ENCODE data around the gene ZMYM2.
A peak's percentile ranks its signal among the peaks of the same experiment; 100 is the strongest.

Gene ZMYM2

DNA sequence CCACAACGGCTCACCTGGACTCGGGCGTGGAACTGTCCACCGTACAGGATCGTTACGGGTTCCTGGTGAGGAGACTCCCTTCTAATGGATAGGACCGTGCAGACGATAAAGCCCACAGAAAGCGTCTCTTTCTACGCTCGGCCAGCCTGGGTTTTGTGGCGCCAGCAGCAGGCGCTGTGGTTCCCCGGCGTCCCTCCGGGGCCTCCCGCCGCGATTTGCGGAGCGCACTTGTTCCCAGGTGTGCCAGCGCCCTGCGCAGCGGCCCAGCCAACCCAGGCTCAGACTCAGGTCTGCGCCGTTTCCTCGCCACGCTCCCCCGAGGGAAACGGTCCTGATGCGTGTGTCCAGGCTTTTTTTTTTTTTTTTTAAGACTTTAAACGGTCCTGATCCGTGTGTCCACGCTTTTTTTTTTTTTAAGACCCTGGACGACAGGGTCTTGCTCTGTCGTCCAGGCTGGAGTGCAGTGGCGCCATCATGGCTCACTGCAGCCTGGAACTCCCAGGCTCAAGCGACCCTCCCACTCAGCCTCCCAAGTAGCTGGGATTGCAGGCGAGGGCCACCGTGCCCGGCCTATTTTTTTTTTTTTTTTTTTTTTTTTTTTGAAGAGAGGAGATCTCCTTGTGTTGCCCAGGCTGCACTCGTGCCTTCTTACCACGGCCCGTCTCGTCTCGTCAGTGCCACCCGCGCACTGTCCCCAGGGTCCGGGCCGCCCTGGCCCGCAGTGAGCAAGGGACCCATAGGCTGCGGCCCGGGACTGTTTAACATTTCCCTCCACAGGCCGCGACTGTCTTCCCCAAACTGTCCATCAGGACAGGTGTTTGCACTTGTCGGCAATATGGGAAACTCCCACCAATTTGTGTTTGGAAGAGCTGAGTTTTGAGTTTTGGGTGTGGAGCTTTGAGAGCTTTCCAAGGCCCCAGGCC is 178.5 kb downstream of the ZMYM2 start:
- peak; percentile 47 for DNase-seq (ENCODE audit: low read depth)
- no peak overlapping the region for H3K4me3 ChIP-seq (ENCODE audit: low read length)

DNA sequence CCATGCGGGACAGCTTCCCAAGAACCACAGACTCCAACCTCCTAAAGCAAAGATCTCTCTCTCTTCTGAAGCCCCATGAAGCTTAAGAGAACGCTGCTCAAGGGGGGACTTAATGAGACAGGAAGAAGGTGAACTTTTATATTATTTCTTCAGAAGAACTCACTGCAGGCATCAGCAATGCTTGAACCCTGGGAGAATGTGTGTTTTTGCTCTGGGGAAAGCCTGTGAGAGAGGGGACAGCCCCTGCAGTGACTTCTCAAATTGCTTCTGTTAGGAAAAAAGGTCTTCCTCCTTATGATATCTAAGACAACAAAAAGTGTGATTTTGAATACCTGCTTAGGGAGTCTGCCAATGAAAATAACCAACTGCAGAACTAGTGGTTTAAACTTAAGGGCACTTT is 179.3 kb downstream of the ZMYM2 start:
- DNase-seq (ENCODE audit: low read depth) = no peak
- no peak overlapping the region for H3K4me3 ChIP-seq (ENCODE audit: low read length)
- TF ChIP-seq, protein P1, sequence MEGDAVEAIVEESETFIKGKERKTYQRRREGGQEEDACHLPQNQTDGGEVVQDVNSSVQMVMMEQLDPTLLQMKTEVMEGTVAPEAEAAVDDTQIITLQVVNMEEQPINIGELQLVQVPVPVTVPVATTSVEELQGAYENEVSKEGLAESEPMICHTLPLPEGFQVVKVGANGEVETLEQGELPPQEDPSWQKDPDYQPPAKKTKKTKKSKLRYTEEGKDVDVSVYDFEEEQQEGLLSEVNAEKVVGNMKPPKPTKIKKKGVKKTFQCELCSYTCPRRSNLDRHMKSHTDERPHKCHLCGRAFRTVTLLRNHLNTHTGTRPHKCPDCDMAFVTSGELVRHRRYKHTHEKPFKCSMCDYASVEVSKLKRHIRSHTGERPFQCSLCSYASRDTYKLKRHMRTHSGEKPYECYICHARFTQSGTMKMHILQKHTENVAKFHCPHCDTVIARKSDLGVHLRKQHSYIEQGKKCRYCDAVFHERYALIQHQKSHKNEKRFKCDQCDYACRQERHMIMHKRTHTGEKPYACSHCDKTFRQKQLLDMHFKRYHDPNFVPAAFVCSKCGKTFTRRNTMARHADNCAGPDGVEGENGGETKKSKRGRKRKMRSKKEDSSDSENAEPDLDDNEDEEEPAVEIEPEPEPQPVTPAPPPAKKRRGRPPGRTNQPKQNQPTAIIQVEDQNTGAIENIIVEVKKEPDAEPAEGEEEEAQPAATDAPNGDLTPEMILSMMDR (IDR thresholded peaks at IDR 0.05; ENCODE audit: insufficient read depth, low read depth, low read length, missing control alignments) = no peak

More for the DNA sequence above, 178.5 kb downstream of the ZMYM2 start:
- TF ChIP-seq, protein P1 (IDR thresholded peaks at IDR 0.05; ENCODE audit: insufficient read depth, low read depth, low read length, missing control alignments) = peak; percentile 47

DNA sequence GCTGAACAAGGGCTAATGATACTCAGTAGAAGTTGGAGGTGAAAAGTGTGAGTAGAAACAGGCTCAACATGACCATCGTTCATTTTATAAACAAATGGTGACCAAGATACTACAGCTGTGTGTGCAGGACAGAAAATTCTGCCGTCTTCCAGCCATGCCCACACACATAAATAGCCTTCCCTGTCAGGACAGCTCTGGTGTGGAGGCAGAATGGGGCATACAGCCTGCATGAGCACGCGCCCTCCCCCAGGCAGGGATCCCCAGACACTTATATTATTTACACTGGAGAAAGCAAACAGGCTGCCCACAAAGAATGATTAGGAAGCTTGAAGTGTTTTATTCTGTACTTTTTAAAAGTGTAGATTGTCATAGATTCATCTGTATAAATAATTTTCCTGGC is 182.0 kb downstream of the ZMYM2 start:
- DNase-seq (ENCODE audit: low read depth) = no peak
- no peak overlapping the region for H3K4me3 ChIP-seq (ENCODE audit: low read length)
- TF ChIP-seq, protein P1 (IDR thresholded peaks at IDR 0.05; ENCODE audit: insufficient read depth, low read depth, low read length, missing control alignments) = no peak

Measured in epithelial cell of esophagus (primary cell).